Measurements from ENCODE around the gene CTAG1B.
"Not testable (repeated sequence)": the region's sequence is repeated elsewhere in the genome, so short reads cannot be mapped to it uniquely, and the experiment has no call there.

Gene CTAG1B

GRCh38 chrX:154592505-154592904 is 26.6 kb downstream of the CTAG1B start:
- peaks cover 3% of the 10 kb centered on the region; the same call in 1 of the 2 replicates for H3K27me3 ChIP-seq (ENCODE audit: insufficient read depth, low read depth)

GRCh38 chrX:154590415-154590814 is 28.7 kb downstream of the CTAG1B start:
- H3K27me3 ChIP-seq (ENCODE audit: insufficient read depth, low read depth); H3K79me2 ChIP-seq (ENCODE audit: insufficient read depth, low read depth); H3K4me3 ChIP-seq (IDR thresholded peaks at IDR 0.05; ENCODE audit: insufficient read depth, low read depth, low read length); H3K9ac ChIP-seq; H2AFZ ChIP-seq (ENCODE audit: low read depth); H3K36me3 ChIP-seq (ENCODE audit: insufficient read depth); H3K27ac ChIP-seq; H4K20me1 ChIP-seq (ENCODE audit: insufficient read depth); H3K4me1 ChIP-seq (ENCODE audit: low read depth, poor library complexity, severe bottlenecking); H3K4me2 ChIP-seq: not testable (repeated sequence)

More at GRCh38 chrX:154592505-154592904, 26.6 kb downstream of the CTAG1B start:
- Histone ChIP-seq H3K9ac (no peak overlapping the region), H3K4me1 (ENCODE audit: low read depth, poor library complexity, severe bottlenecking) (no peaks in the 10 kb centered on the region), H3K4me3 (IDR thresholded peaks at IDR 0.05; ENCODE audit: insufficient read depth, low read depth, low read length) (no peak overlapping the region), H4K20me1 (ENCODE audit: insufficient read depth) (no peaks in the 10 kb centered on the region), H2AFZ (ENCODE audit: low read depth) (no peak overlapping the region), H3K27ac (no peak overlapping the region), H3K36me3 (ENCODE audit: insufficient read depth) (no peaks in the 10 kb centered on the region), H3K79me2 (ENCODE audit: insufficient read depth, low read depth) (no peaks in the 10 kb centered on the region), H3K4me2 (no peak overlapping the region)
- no peak for TF ChIP-seq CTCF (conservative IDR thresholded peaks at IDR 0.05; ENCODE audit: low read depth, low read length)

GRCh38 chrX:154584585-154585183 is 34.4 kb downstream of the CTAG1B start, which contains the start of gene CTAG1A:
CTAG1A (plus strand) TSS chrX:154585133; CDS start chrX:154585207, 74 bp downstream.
- not testable (repeated sequence) for H3K79me2 ChIP-seq (ENCODE audit: insufficient read depth, low read depth); H3K4me2 ChIP-seq; H4K20me1 ChIP-seq (ENCODE audit: insufficient read depth); H3K27me3 ChIP-seq (ENCODE audit: insufficient read depth, low read depth); H3K4me3 ChIP-seq (IDR thresholded peaks at IDR 0.05; ENCODE audit: insufficient read depth, low read depth, low read length); H2AFZ ChIP-seq (ENCODE audit: low read depth); H3K36me3 ChIP-seq (ENCODE audit: insufficient read depth); H3K4me1 ChIP-seq (ENCODE audit: low read depth, poor library complexity, severe bottlenecking); H3K27ac ChIP-seq; H3K9ac ChIP-seq

- H3K4me3 ChIP-seq (IDR thresholded peaks at IDR 0.05; ENCODE audit: insufficient read depth, low read depth, low read length); H3K27me3 ChIP-seq (ENCODE audit: insufficient read depth, low read depth); H3K4me1 ChIP-seq (ENCODE audit: low read depth, poor library complexity, severe bottlenecking); H3K79me2 ChIP-seq (ENCODE audit: insufficient read depth, low read depth); H3K9ac ChIP-seq; H3K4me2 ChIP-seq; H4K20me1 ChIP-seq (ENCODE audit: insufficient read depth); H3K36me3 ChIP-seq (ENCODE audit: insufficient read depth); H3K27ac ChIP-seq; H2AFZ ChIP-seq (ENCODE audit: low read depth): not testable (repeated sequence)
Measured at GRCh38 chrX:154582994-154583393, 36.1 kb downstream of the CTAG1B start.

- H3K79me2 ChIP-seq (ENCODE audit: insufficient read depth, low read depth); H3K4me2 ChIP-seq; H2AFZ ChIP-seq (ENCODE audit: low read depth); H3K36me3 ChIP-seq (ENCODE audit: insufficient read depth); H3K27me3 ChIP-seq (ENCODE audit: insufficient read depth, low read depth); H3K27ac ChIP-seq; H4K20me1 ChIP-seq (ENCODE audit: insufficient read depth); H3K9ac ChIP-seq; H3K4me1 ChIP-seq (ENCODE audit: low read depth, poor library complexity, severe bottlenecking); H3K4me3 ChIP-seq (IDR thresholded peaks at IDR 0.05; ENCODE audit: insufficient read depth, low read depth, low read length): not testable (repeated sequence)
Measured at GRCh38 chrX:154575076-154575475, 44.0 kb downstream of the CTAG1B start.

- H3K9ac ChIP-seq, result not testable (repeated sequence)
Measured at GRCh38 chrX:154573061-154573460, 46.0 kb downstream of the CTAG1B start.

GRCh38 chrX:154570361-154570760 is 48.7 kb downstream of the CTAG1B start:
- not testable (repeated sequence) for H3K4me2 ChIP-seq; H3K9ac ChIP-seq; H3K4me1 ChIP-seq (ENCODE audit: low read depth, poor library complexity, severe bottlenecking); H3K36me3 ChIP-seq (ENCODE audit: insufficient read depth); H3K27ac ChIP-seq; H3K79me2 ChIP-seq (ENCODE audit: insufficient read depth, low read depth); H4K20me1 ChIP-seq (ENCODE audit: insufficient read depth); H3K4me3 ChIP-seq (IDR thresholded peaks at IDR 0.05; ENCODE audit: insufficient read depth, low read depth, low read length); H3K27me3 ChIP-seq (ENCODE audit: insufficient read depth, low read depth); H2AFZ ChIP-seq (ENCODE audit: low read depth)

More at GRCh38 chrX:154573061-154573460, 46.0 kb downstream of the CTAG1B start:
- H3K36me3 ChIP-seq (ENCODE audit: insufficient read depth); H3K4me1 ChIP-seq (ENCODE audit: low read depth, poor library complexity, severe bottlenecking); H3K27me3 ChIP-seq (ENCODE audit: insufficient read depth, low read depth); H3K27ac ChIP-seq; H2AFZ ChIP-seq (ENCODE audit: low read depth); H4K20me1 ChIP-seq (ENCODE audit: insufficient read depth); H3K4me3 ChIP-seq (IDR thresholded peaks at IDR 0.05; ENCODE audit: insufficient read depth, low read depth, low read length); H3K79me2 ChIP-seq (ENCODE audit: insufficient read depth, low read depth); H3K4me2 ChIP-seq: not testable (repeated sequence)

Data from KMS-11 (cell line).